ENCODE data around the gene NFKBIL1. TPM values are rescaled to one million over a fixed set of nuclear protein-coding genes. Genes with fewer than 3 reads are reported as not detected.

The NFKBIL1 gene
- total and polyA plus RNA-seq, 9 of the 15 experiments (the other 6 are each of a cell fraction or from before 2014, with no cell fraction given), result 0.49 to 33.1 (median 7.6) TPM

- TF ChIP-seq, protein P1, sequence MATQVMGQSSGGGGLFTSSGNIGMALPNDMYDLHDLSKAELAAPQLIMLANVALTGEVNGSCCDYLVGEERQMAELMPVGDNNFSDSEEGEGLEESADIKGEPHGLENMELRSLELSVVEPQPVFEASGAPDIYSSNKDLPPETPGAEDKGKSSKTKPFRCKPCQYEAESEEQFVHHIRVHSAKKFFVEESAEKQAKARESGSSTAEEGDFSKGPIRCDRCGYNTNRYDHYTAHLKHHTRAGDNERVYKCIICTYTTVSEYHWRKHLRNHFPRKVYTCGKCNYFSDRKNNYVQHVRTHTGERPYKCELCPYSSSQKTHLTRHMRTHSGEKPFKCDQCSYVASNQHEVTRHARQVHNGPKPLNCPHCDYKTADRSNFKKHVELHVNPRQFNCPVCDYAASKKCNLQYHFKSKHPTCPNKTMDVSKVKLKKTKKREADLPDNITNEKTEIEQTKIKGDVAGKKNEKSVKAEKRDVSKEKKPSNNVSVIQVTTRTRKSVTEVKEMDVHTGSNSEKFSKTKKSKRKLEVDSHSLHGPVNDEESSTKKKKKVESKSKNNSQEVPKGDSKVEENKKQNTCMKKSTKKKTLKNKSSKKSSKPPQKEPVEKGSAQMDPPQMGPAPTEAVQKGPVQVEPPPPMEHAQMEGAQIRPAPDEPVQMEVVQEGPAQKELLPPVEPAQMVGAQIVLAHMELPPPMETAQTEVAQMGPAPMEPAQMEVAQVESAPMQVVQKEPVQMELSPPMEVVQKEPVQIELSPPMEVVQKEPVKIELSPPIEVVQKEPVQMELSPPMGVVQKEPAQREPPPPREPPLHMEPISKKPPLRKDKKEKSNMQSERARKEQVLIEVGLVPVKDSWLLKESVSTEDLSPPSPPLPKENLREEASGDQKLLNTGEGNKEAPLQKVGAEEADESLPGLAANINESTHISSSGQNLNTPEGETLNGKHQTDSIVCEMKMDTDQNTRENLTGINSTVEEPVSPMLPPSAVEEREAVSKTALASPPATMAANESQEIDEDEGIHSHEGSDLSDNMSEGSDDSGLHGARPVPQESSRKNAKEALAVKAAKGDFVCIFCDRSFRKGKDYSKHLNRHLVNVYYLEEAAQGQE (IDR thresholded peaks at IDR 0.05; ENCODE audit: borderline replicate concordance), result no peak
- TF ChIP-seq, protein P1 (CRISPR knock-in tag; IDR thresholded peaks at IDR 0.05; ENCODE audit: low read depth), result peak; percentile 92; the same call in 1 of the 2 replicates
- peak; percentile 81; the same call in 1 of the 2 replicates for TF ChIP-seq CBX1 (IDR thresholded peaks at IDR 0.05; ENCODE audit: low read depth)
- TF ChIP-seq MEIS2 (IDR thresholded peaks at IDR 0.05; ENCODE audit: partially characterized antibody), result peak; percentile 67
- TF ChIP-seq THRA (IDR thresholded peaks at IDR 0.05), result peak; percentile 66
- TF ChIP-seq TEAD1 (CRISPR knock-in tag; IDR thresholded peaks at IDR 0.05), result peak; percentile 65 to 91
- TF ChIP-seq TFE3 (CRISPR knock-in tag; IDR thresholded peaks at IDR 0.05), result peak; percentile 2; the same call in 1 of the 2 replicates
- peak; percentile 55; the same call in 1 of the 2 replicates for TF ChIP-seq KLF13 (tag; IDR thresholded peaks at IDR 0.05; ENCODE audit: borderline replicate concordance, low read depth)
- TF ChIP-seq ZNF589 (CRISPR knock-in tag; IDR thresholded peaks at IDR 0.05; ENCODE audit: low read depth), result peak; percentile 86
- no peak; the same call in 1 of the 2 replicates for TF ChIP-seq ZNF444 (CRISPR knock-in tag; IDR thresholded peaks at IDR 0.05)
- peak; percentile 37; the same call in 1 of the 2 replicates for TF ChIP-seq RAD51 (IDR thresholded peaks at IDR 0.05; ENCODE audit: borderline replicate concordance, low read depth)
- TF ChIP-seq DEAF1 (CRISPR knock-in tag; IDR thresholded peaks at IDR 0.05), result peak; percentile 5; the same call in 1 of the 2 replicates
- TF ChIP-seq ZNF583 (CRISPR knock-in tag; IDR thresholded peaks at IDR 0.05), result peak; percentile 86
- peak; percentile 45; the same call in 1 of the 2 replicates for TF ChIP-seq ZFP1 (CRISPR knock-in tag; IDR thresholded peaks at IDR 0.05)
Observed at GRCh38 chr6:31541658-31542521, 5.5 kb upstream of the NFKBIL1 start, which contains the start of gene DDX39B (continued).
